ENCODE measurements around the gene FREM2.
A peak's percentile ranks its signal among the peaks of the same experiment; 100 is the strongest.

The FREM2 gene

DNA sequence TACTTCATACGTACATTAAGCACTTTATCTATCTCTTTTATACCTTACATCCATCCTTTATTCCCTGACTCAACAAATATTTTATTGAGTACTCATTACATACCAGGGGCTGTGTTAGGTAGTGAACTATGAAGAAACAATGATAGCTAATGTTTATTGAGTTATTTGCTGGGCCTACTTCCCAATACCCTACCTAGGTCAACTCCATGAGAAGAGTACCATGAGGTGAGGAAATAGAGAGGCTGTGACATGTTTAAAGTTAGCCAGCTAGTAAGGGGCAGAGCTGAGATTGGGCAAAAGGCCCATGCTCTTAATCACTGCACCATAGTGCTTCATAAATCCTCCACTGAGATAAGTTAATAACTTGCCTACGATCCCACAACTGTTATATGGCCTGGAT lies 79.9 kb downstream of the FREM2 start:
- no peak for DNase-seq

DNA sequence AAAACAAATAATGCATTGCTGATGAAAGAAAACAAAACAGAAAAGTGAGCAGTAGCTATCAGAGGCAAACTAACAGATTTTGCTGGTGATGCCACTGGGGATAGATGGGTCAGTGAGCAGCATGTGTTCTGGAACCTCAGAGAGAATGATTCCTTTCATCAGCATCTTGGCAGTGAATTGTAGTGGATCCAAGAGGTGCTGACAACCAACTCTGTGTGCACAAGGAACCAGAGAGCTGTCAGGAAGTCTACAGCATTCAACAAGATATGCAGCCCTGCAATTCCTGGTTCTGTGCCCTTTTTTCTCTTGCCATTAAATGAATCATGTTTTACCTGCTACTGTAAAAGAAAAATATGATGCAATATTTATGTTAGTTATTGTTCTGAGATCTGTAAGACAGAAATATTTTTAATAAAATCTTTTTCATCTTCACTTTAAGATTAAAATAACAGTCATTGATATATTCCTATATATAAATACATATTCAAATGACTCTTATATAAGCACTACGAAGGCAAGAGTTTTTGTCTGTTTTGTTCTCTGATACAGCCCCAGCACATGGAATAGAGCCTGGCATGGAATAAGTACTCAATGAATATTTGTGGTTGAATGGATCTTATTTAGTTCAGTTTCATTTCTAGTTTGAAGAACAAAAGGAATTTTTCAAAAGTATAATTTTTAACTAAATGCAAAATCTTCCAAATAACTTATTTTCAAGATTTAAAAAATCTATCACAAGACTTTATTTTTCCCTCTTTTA lies 80.8 kb downstream of the FREM2 start:
- DNase-seq, result no peak

DNA sequence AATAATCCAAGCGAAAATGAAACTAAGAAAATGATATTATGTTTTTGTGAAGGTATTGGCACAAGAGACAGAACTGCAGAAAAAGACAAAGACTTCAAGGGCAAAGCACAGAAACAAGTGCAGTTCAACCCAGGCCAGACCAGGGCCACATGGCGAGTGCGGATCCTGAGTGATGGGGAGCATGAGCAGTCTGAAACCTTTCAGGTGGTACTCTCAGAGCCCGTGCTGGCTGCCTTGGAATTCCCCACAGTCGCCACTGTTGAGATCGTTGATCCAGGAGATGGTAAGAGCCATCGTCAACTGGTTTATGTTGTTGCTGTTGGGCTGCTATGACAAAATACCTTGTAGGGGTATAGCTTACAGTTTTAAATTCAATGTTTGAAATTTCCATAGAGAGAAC lies 82.6 kb downstream of the FREM2 start:
- DNase-seq, result no peak

- no peak for DNase-seq
Measured at GRCh38 chr13:38775085-38775484, 88.2 kb downstream of the FREM2 start.

DNA sequence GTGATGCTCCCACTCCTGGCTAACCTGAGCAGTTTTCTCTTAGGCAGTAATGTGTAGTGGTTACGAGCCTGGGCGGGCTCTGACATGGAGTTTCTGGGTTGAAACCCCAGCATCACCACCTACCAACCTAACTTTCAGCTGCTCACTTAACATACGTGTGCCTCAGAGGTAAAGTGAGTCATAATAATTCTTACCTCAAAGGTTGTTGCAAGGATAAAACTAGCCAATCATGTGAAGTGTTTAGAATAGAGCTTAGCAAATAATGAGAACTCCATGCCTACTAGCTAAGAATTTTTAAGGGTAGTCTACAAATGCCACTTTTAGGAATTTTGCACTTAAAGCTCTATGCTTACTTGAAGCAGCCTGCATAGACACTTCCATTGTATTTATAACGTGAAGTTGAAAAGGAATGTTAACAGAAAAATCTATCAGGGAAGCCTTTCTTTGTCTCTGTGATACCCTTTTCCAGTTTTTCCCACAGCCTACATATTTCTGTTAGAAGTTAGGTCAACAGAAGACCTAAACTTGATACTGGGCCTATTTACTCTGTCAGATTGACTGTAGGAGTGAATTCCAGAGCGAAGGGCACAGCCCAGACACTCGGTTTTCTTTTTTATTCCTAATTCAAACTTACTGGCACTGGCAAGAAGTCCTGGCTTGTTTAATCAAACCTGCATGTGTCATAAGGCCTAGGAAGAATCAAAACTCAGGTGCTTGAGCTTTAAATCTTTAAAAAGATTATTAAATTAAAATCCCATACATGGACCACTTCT lies 90.7 kb downstream of the FREM2 start:
- no peak for DNase-seq

- no peak for DNase-seq
Measured at GRCh38 chr13:38781539-38781938, 94.7 kb downstream of the FREM2 start.

GRCh38 chr13:38784036-38784880 lies 97.4 kb downstream of the FREM2 start:
- DNase-seq, result no peak

- DNase-seq, result no peak
Measured at GRCh38 chr13:38785042-38785441, 98.2 kb downstream of the FREM2 start.

DNA sequence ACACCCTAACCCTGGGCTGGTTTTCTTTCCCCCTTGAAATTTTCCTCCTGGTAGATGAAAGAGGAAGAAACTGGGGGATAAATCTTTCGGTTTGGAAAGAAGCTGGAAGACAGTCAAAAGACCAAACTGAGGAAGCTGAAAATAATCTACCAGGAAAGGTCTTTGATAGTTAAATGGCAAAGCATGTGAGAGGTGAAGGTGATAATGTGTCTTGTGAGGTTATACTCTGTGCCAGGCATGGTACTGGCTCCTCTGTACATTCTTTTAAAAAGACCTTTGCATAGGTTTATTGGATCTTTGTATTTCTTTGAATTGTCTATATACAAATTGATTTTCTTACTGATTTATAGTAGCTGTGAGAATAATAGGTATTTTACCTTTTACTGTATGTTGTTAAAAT lies 98.6 kb downstream of the FREM2 start:
- DNase-seq, result no peak

- DNase-seq, result no peak
Measured at GRCh38 chr13:38787550-38787949, 100.7 kb downstream of the FREM2 start.

- no peak for DNase-seq
Measured at GRCh38 chr13:38796890-38797289, 110.0 kb downstream of the FREM2 start.

DNA sequence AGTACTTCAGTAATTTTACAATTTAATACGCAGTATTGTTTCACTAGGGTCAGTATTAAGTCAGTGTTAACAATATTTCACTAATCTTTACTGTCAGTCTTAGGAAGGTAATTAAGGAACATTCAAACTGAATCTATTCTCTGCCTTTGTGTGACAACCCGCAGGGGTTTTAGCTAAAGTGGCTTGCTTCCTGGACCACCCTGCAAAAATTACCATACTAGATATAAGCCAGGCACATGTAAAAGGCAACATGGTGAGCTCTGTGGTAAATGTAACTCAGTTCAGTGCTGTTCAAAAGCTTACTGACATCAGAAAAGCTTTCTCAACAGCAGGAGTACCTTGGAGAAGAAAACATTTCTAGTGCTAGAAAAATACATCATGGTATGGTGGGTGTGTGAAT lies 116.7 kb downstream of the FREM2 start:
- peak; percentile 4 for DNase-seq

DNA sequence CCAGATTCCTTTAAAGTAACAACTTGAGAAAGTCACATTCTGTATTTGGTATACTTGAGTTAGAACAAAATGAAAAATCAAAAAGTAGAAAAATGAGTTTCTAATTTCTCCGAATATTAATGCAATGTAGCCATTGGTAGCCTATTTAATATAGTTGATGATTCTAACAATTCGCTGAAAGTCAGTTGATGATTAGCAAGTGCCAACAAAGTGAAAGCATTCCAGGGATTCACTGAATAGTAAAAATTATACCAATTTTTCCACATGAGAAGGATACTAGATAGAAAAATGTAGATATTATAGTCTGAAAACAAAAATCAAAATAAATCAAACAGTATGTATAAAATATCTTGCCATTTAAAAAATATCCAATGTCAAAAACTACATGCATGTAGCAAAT lies 117.2 kb downstream of the FREM2 start:
- DNase-seq, result no peak

DNA sequence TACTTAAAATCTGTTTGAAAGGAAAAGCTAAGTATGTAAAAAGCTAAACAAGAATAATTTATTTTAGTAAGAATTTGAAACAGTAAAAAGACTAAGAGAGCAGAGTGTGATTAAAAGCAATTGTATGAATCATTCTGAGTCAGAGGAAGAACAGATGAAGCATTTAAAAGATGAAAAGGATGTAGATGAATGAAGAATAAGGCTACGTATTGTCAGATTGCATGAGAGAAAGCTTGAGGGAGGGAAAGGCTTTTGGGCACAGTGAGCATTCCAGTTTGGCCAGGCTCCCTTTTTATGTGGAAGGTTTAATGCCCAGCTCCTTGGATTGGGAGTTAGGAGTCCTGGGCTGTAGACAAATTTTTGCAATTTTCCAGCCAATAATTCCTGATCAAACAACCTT lies 117.7 kb downstream of the FREM2 start:
- DNase-seq, result no peak

DNA sequence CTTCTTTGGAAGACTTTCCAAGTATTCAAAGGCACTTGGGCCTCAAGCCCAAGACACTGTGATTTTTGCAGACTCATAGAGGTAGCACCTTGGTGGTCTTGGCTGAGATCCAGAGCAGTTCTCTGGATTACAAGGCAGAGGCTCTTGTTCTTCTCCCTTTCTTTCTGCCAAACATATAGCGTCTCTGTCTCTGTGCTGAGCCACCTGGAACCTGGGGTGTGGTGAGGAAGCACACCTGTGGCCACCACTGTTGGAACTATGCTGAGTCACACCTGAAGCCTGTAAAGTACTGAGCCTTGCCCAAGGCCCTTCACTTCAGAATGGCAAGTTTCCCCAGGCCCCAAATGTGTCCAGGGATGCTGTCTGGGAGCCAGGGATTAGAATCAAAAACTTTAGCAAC lies 127.5 kb downstream of the FREM2 start:
- no peak for DNase-seq

DNA sequence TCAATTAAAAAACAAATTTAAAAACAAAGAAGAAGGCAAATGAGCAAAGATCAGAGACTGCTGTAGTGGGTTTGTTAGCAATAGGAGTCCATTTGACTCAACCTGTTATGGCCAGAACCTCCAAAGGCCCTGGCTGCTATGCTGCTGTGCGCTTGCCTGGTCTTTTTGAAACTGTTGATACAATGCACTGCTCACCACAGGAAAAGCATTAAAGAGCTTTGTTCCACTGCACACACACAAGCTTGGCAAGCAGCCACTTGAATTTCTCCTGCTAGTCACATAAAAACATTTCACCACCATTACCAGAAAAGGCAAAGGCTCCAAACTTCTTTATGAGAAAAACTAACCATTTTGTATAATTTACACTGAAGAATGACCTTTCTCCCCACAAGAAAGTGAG lies 132.2 kb downstream of the FREM2 start:
- peak; percentile 98 for DNase-seq

- no peak for DNase-seq
Measured at GRCh38 chr13:38819596-38819995, 132.7 kb downstream of the FREM2 start.

- DNase-seq, result no peak
Measured at GRCh38 chr13:38821770-38822551, 135.1 kb downstream of the FREM2 start.

GRCh38 chr13:38824342-38824741 lies 137.5 kb downstream of the FREM2 start:
- no peak for DNase-seq

GRCh38 chr13:38826182-38826813 lies 139.4 kb downstream of the FREM2 start:
- no peak for DNase-seq

DNA sequence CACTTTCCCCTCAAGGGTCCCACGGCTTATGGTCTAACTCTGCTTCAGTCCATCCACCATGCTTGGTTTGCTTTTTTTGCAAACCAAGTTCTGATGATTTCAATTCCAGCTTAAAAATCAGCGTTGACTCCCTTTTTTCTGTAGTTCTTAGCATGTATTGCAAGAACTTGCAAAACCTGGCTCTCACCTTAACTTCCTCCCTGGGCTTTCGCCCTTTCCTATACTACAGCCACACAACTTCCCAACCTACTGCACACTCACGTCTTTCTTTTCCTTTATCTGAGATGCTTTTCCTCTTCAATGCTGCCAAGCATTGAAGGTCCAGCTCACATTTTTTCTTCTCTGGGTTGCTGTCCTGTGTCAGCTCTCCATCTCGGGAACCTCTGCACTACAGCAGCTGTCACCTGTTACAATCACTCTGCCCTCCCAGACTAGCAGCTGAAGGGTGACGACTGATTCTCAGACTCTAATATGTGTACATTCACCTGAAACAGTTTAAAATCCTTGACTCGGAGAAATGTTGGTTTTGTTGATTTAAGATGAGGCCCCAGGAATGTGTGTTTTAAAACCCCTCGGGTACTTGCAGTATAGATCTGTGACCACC lies 143.7 kb downstream of the FREM2 start:
- no peak for DNase-seq

GRCh38 chr13:38844581-38844980 lies 157.7 kb downstream of the FREM2 start:
- DNase-seq, result no peak

All from COR-L47 (cell line).